Loucy (cell line): ENCODE data around the gene NAA20.

Source experiments
- CTCF ChIP-seq: fragments of 200-600 bp; sonication (generic); conservative IDR thresholded peaks from 2 replicates; pipeline ENCODE4 v1.5.1; 2014; ENCODE audit warnings: mild to moderate bottlenecking, antibody characterized with exemption, low read length
- EZH2phosphoT487 ChIP-seq: fragments of 200-600 bp; IDR thresholded peaks from 2 replicates; pipeline ENCODE4 v1.6.1; 2018; ENCODE audit warnings: antibody characterized with exemption, mild to moderate bottlenecking, moderate library complexity, borderline replicate concordance

GRCh38 chr20:20018366-20018765 is 1.2 kb downstream of the NAA20 start:
- TF ChIP-seq CTCF, result no peak
- no peak for TF ChIP-seq EZH2phosphoT487
